Measurements from ENCODE around the gene CAMKMT. TPM values are rescaled to one million over a fixed set of nuclear protein-coding genes. Genes with fewer than 3 reads are reported as not detected.

CAMKMT gene
- total and polyA plus RNA-seq, 9 of the 15 experiments (the other 6 are each of a cell fraction or from before 2014, with no cell fraction given) = 1.6 to 15.3 (median 7.4) TPM

GRCh38 chr2:44676379-44676778, 314.6 kb downstream of the CAMKMT start:
- Histone ChIP-seq H3K27me3 (ENCODE audit: control insufficient read depth in 2 of 2, insufficient read depth in 2 of 2, low read length in 2 of 2) (peaks cover 0 to 4% of the 10 kb centered on the region in 2 experiments; a peak in 4 of 5 replicates), H3K4me1 (replicated peaks in 1 of 2; ENCODE audit: control insufficient read depth in 2 of 2, insufficient read depth in 2 of 2, low read length in 2 of 2) (no peaks in the 10 kb centered on the region), H2AFZ (ENCODE audit: low read depth, low read length) (no peak overlapping the region), H4K20me1 (replicated peaks; ENCODE audit: control insufficient read depth, insufficient read depth, low read length) (no peaks in the 10 kb centered on the region), H3K27ac (ENCODE audit: extremely low read depth, low read depth, low read length) (no peak overlapping the region), H3K4me2 (ENCODE audit: insufficient read depth, low read length) (no peak overlapping the region), H3K79me2 (ENCODE audit: control insufficient read depth, insufficient read depth, low read length) (no peaks in the 10 kb centered on the region), H3K36me3 (ENCODE audit: control insufficient read depth, insufficient read depth, low read length) (no peaks in the 10 kb centered on the region), H3K9me3 (replicated peaks; ENCODE audit: control insufficient read depth, insufficient read depth, low read depth, low read length) (no peaks in the 10 kb centered on the region), H3K4me3 (no peak overlapping the region), H3K9ac (ENCODE audit: insufficient read depth in 1 of 2, low read depth in 2 of 2, low read length in 2 of 2) (no peak overlapping the region), H3K9me1 (ENCODE audit: control insufficient read depth, insufficient read depth, low read length) (no peaks in the 10 kb centered on the region)
- intact Hi-C loops (cut with micrococcal nuclease) (no loop called here), in situ Hi-C loops (cut with MboI) (no loop called here)
- ChIA-PET POLR2A (no interaction called here), CTCF (ENCODE audit: low intra/inter-chr PET ratio) (no interaction called here)
- FAIRE-seq (no peak), DNase-seq (ENCODE audit: extremely low read depth in 1 of 4, low spot score in 3 of 4) (no peak), ATAC-seq (no peak)
- 6% methylated on average over 3 of the region's 3 CpGs for WGBS (ENCODE audit: insufficient coverage, low coverage, missing lambda C conversion rate)
- TF ChIP-seq SOX6 (IDR thresholded peaks at IDR 0.05) = no peak
- TF ChIP-seq ZSCAN32 (CRISPR knock-in tag; IDR thresholded peaks at IDR 0.05) = no peak
- no peak for TF ChIP-seq ASH1L (IDR thresholded peaks at IDR 0.05; ENCODE audit: borderline replicate concordance, low read depth, partially characterized antibody)
- no peak for TF ChIP-seq PML (IDR thresholded peaks at IDR 0.05; ENCODE audit: low read length)
- TF ChIP-seq CLOCK (CRISPR knock-in tag; IDR thresholded peaks at IDR 0.05; ENCODE audit: borderline replicate concordance) = no peak
- TF ChIP-seq ZNF586 (CRISPR knock-in tag; conservative IDR thresholded peaks at IDR 0.05) = no peak
- TF ChIP-seq ZNF133 (CRISPR knock-in tag; IDR thresholded peaks at IDR 0.05) = no peak
- no peak for TF ChIP-seq PRMT5 (CRISPR knock-in tag; IDR thresholded peaks at IDR 0.05)
- no peak for TF ChIP-seq ZNF398 (CRISPR knock-in tag; IDR thresholded peaks at IDR 0.05)
- TF ChIP-seq ZNF592 (IDR thresholded peaks at IDR 0.05) = no peak
- TF ChIP-seq, protein P1, sequence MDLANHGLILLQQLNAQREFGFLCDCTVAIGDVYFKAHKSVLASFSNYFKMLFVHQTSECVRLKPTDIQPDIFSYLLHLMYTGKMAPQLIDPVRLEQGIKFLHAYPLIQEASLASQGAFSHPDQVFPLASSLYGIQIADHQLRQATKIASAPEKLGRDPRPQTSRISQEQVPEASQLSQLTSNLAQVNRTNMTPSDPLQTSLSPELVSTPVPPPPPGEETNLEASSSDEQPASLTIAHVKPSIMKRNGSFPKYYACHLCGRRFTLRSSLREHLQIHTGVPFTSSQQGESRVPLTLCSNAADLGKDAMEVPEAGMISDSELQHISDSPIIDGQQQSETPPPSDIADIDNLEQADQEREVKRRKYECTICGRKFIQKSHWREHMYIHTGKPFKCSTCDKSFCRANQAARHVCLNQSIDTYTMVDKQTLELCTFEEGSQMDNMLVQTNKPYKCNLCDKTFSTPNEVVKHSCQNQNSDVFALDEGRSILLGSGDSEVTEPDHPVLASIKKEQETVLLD (IDR thresholded peaks at IDR 0.05) = no peak
- TF ChIP-seq ZNF384 (IDR thresholded peaks at IDR 0.05; ENCODE audit: low read depth, low read length) = no peak
- TF ChIP-seq HES1 (IDR thresholded peaks at IDR 0.05; ENCODE audit: low read depth) = no peak
- BruUV-seq (replicated peaks) = no TSS peak
